GM19239 (cell line): ENCODE results near the gene RPS6KA2.

Source experiments
- DNase-seq: peaks from one replicate; pipeline ENCODE4 v3.0.0; 2011; ENCODE audit warnings: low spot score; ENCODE audit not compliant: insufficient read length
- FAIRE-seq: peaks from 2 replicates; lab custom pipeline; 2011; peaks lifted over from hg19 to GRCh38; lab: Jason Lieb, UNC

RPS6KA2 gene

GRCh38 chr6:166580076-166581050 is 46.7 kb downstream of the RPS6KA2 start:
- DNase-seq (no peak), FAIRE-seq (no peak)

GRCh38 chr6:166579237-166579850 is 47.7 kb downstream of the RPS6KA2 start:
- no peak for DNase-seq
- no peak for FAIRE-seq

GRCh38 chr6:166578536-166579236 is 48.4 kb downstream of the RPS6KA2 start:
- DNase-seq (no peak), FAIRE-seq (no peak)

- FAIRE-seq (no peak), DNase-seq (no peak)
Measured at GRCh38 chr6:166575205-166575604, 51.8 kb downstream of the RPS6KA2 start.

- DNase-seq: no peak
- FAIRE-seq: no peak
Measured at GRCh38 chr6:166573511-166574216, 53.4 kb downstream of the RPS6KA2 start.

GRCh38 chr6:166572370-166573261 is 54.4 kb downstream of the RPS6KA2 start:
- no peak for DNase-seq
- no peak for FAIRE-seq

GRCh38 chr6:166570929-166571713 is 55.9 kb downstream of the RPS6KA2 start:
- no peak for FAIRE-seq

GRCh38 chr6:166569206-166569605 is 57.8 kb downstream of the RPS6KA2 start:
- no peak for DNase-seq
- FAIRE-seq: no peak

More at GRCh38 chr6:166570929-166571713, 55.9 kb downstream of the RPS6KA2 start:
- DNase-seq: no peak

GRCh38 chr6:166567813-166568212 is 59.2 kb downstream of the RPS6KA2 start:
- FAIRE-seq (no peak), DNase-seq (no peak)

GRCh38 chr6:166567107-166567506 is 59.9 kb downstream of the RPS6KA2 start:
- FAIRE-seq (no peak), DNase-seq (no peak)

GRCh38 chr6:166566026-166567011 is 60.7 kb downstream of the RPS6KA2 start:
- FAIRE-seq (no peak), DNase-seq (no peak)

- DNase-seq: no peak
- FAIRE-seq: no peak
Measured at GRCh38 chr6:166565084-166565967, 61.7 kb downstream of the RPS6KA2 start.

GRCh38 chr6:166563805-166564204 is 63.2 kb downstream of the RPS6KA2 start:
- FAIRE-seq (no peak), DNase-seq (no peak)

GRCh38 chr6:166563200-166563599 is 63.9 kb downstream of the RPS6KA2 start:
- DNase-seq (no peak), FAIRE-seq (no peak)

- FAIRE-seq (no peak), DNase-seq (no peak)
Measured at GRCh38 chr6:166562726-166563125, 64.3 kb downstream of the RPS6KA2 start.

GRCh38 chr6:166561771-166562359 is 65.2 kb downstream of the RPS6KA2 start:
- DNase-seq (no peak), FAIRE-seq (no peak)
